IMR-90 (cell line): Measurements from ENCODE around the gene DAAM2. TPM values are rescaled to one million over a fixed set of nuclear protein-coding genes. Genes with fewer than 3 reads are reported as not detected.

Source experiments
- ATAC-seq: fragments of 200-7000 bp; cut with Tn5 transposase; 2 replicates; pipeline ENCODE4 v1.9.1; 2020; ENCODE audit warnings: low read depth, mild to moderate bottlenecking, moderate library complexity
- BruUV-seq: library from RNA; stranded (reverse); fragments of 400-500 nt; replicated peaks from 2 replicates; lab custom pipeline; 2021; lab: Mats Ljungman, UMichigan
- CTCF ChIA-PET: fragments of 300-600 bp; formaldehyde crosslinking; extraction: SDS; loops from one replicate; lab custom pipeline; 2021; ENCODE audit warnings: antibody characterized with exemption; lab: Yijun Ruan, JAX
- POLR2A ChIA-PET: fragments of 300-600 bp; sonication (Branson Sonifier 250); formaldehyde crosslinking; loops from one replicate; lab custom pipeline; 2022; ENCODE audit warnings: antibody characterized with exemption; ENCODE audit not compliant: unreplicated experiment; lab: Charles Lee
- DNase-seq: peaks from one replicate; pipeline ENCODE4 v3.0.0; 2013
- H2AFZ ChIP-seq: replicated peaks from 2 replicates; pipeline ENCODE3; 2013; ENCODE audit warnings: low read length, mild to moderate bottlenecking; ENCODE audit not compliant: poor library complexity
- H2AK5ac ChIP-seq: 2 replicates; pipeline ENCODE4 v1.6.1; 2013; ENCODE audit warnings: low read depth, low read length, inconsistent platforms
- H2AK9ac ChIP-seq: replicated peaks from 2 replicates; pipeline ENCODE3; 2013; ENCODE audit warnings: mild to moderate bottlenecking, low read depth, low read length, moderate library complexity; ENCODE audit not compliant: poor library complexity
- H2BK120ac ChIP-seq: 2 replicates; pipeline ENCODE4 v1.6.1; 2013; ENCODE audit warnings: low read depth, low read length, inconsistent platforms
- H2BK15ac ChIP-seq: 3 replicates; pipeline ENCODE4 v1.6.1; 2013; ENCODE audit warnings: low read depth, low read length, inconsistent platforms
- H2BK20ac ChIP-seq: 2 replicates; pipeline ENCODE4 v1.6.1; 2013; ENCODE audit warnings: low read depth, mild to moderate bottlenecking, inconsistent platforms, low read length, moderate library complexity
- H2BK5ac ChIP-seq: 2 replicates; pipeline ENCODE4 v1.6.1; 2013; ENCODE audit warnings: mild to moderate bottlenecking, low read depth, low read length, inconsistent platforms; ENCODE audit not compliant: poor library complexity, severe bottlenecking
- H3K14ac ChIP-seq: replicated peaks from 2 replicates; pipeline ENCODE4 v1.6.1; 2013; ENCODE audit warnings: low read depth, low read length, inconsistent platforms
- H3K18ac ChIP-seq: 2 replicates; pipeline ENCODE4 v1.6.1; 2013; ENCODE audit warnings: low read depth, low read length, control low read depth
- H3K23ac ChIP-seq: 2 replicates; pipeline ENCODE4 v1.6.1; 2013; ENCODE audit warnings: low read depth, low read length, inconsistent platforms
- H3K27ac ChIP-seq: 2 replicates; pipeline ENCODE4 v1.5.1; 2013; ENCODE audit warnings: mild to moderate bottlenecking, control low read depth, low read length; ENCODE audit not compliant: insufficient read depth
- H3K27me3 ChIP-seq: 2 replicates; pipeline ENCODE4 v1.6.1; 2013; ENCODE audit warnings: low read length; ENCODE audit not compliant: control insufficient read depth, insufficient read depth
- H3K36me3 ChIP-seq: 2 replicates; pipeline ENCODE4 v1.6.1; 2013; ENCODE audit warnings: low read length, mixed read lengths; ENCODE audit not compliant: control insufficient read depth, insufficient read depth
- H3K4ac ChIP-seq: 2 replicates; pipeline ENCODE4 v1.6.1; 2013; ENCODE audit warnings: low read depth, low read length, inconsistent platforms
- H3K4me1 ChIP-seq: 2 replicates; pipeline ENCODE4 v1.6.1; 2013; ENCODE audit warnings: low read length, mixed read lengths; ENCODE audit not compliant: control insufficient read depth, insufficient read depth
- H3K4me2 ChIP-seq: 2 replicates; pipeline ENCODE4 v1.6.1; 2013; ENCODE audit warnings: low read depth, mild to moderate bottlenecking, control low read depth, low read length, moderate library complexity
- H3K4me3 ChIP-seq: 2 replicates; pipeline ENCODE4 v1.5.1; 2013; ENCODE audit warnings: low read depth, mild to moderate bottlenecking, control low read depth, low read length, moderate library complexity; ENCODE audit not compliant: insufficient read depth
- H3K56ac ChIP-seq: 2 replicates; pipeline ENCODE4 v1.6.1; 2013; ENCODE audit warnings: low read length, inconsistent platforms; ENCODE audit not compliant: insufficient read depth; ENCODE audit errors: extremely low read depth
- H3K79me1 ChIP-seq, 2 experiments: 2 replicates each; pipeline ENCODE4 v1.6.1; 2013; ENCODE audit warnings: low read length in 2 of 2, inconsistent platforms in 1 of 2, low read depth in 1 of 2
- H3K9ac ChIP-seq: 2 replicates; pipeline ENCODE4 v1.6.1; 2013; ENCODE audit warnings: low read depth, low read length, control low read depth
- H3K9me1 ChIP-seq: 2 replicates; pipeline ENCODE4 v1.6.1; 2013; ENCODE audit warnings: low read length, inconsistent platforms; ENCODE audit not compliant: insufficient read depth
- H3K9me3 ChIP-seq: 2 replicates; pipeline ENCODE4 v1.6.1; 2013; ENCODE audit warnings: low read length; ENCODE audit not compliant: control insufficient read depth, insufficient read depth
- H4K20me1 ChIP-seq: 2 replicates; pipeline ENCODE4 v1.6.1; 2013; ENCODE audit warnings: low read length, inconsistent platforms; ENCODE audit not compliant: insufficient read depth
- H4K5ac ChIP-seq: 2 replicates; pipeline ENCODE4 v1.6.1; 2013; ENCODE audit warnings: mild to moderate bottlenecking, low read depth, low read length, control low read depth
- H4K8ac ChIP-seq, 2 experiments: 2 replicates each; pipeline ENCODE4 v1.6.1; 2013; ENCODE audit warnings: low read depth in 2 of 2, low read length in 2 of 2, control low read depth in 1 of 2, inconsistent platforms in 1 of 2
- H4K91ac ChIP-seq: 2 replicates; pipeline ENCODE4 v1.6.1; 2013; ENCODE audit warnings: low read depth, low read length, inconsistent platforms; ENCODE audit not compliant: insufficient read depth
- BHLHE40 ChIP-seq: fragments of 150-350 bp; IDR thresholded peaks from 2 replicates; pipeline ENCODE4 v1.6.1; 2016; ENCODE audit warnings: mild to moderate bottlenecking, low read depth, low read length
- CEBPB ChIP-seq: IDR thresholded peaks from 2 replicates; pipeline ENCODE4 v1.6.1; 2012; ENCODE audit warnings: low read depth, low read length, improper control_type of control experiment
- CHD1 ChIP-seq: IDR thresholded peaks from 2 replicates; pipeline ENCODE4 v1.6.1; 2012; ENCODE audit warnings: low read depth, low read length, improper control_type of control experiment
- CTCF ChIP-seq: conservative IDR thresholded peaks from 2 replicates; pipeline ENCODE4 v1.5.1; 2012; ENCODE audit warnings: mild to moderate bottlenecking, low read depth, low read length, improper control_type of control experiment
- FOS ChIP-seq: fragments of 150-350 bp; IDR thresholded peaks from 2 replicates; pipeline ENCODE4 v1.6.1; 2016; ENCODE audit warnings: low read depth, low read length
- MAFK ChIP-seq: IDR thresholded peaks from 2 replicates; pipeline ENCODE4 v1.6.1; 2012; ENCODE audit warnings: low read depth, low read length, improper control_type of control experiment
- MAZ ChIP-seq: IDR thresholded peaks from 2 replicates; pipeline ENCODE4 v1.6.1; 2012; ENCODE audit warnings: low read depth, mild to moderate bottlenecking, low read length, improper control_type of control experiment, moderate library complexity, borderline replicate concordance
- MXI1 ChIP-seq: IDR thresholded peaks from 2 replicates; pipeline ENCODE4 v1.6.1; 2012; ENCODE audit warnings: low read depth, mild to moderate bottlenecking, low read length, moderate library complexity, borderline replicate concordance
- POLR2A ChIP-seq: IDR thresholded peaks from 2 replicates; pipeline ENCODE4 v1.6.1; 2012; ENCODE audit warnings: mild to moderate bottlenecking, low read depth, low read length
- RCOR1 ChIP-seq: IDR thresholded peaks from 2 replicates; pipeline ENCODE4 v1.6.1; 2012; ENCODE audit warnings: mild to moderate bottlenecking, low read length, improper control_type of control experiment; ENCODE audit not compliant: insufficient replicate concordance
- RFX5 ChIP-seq: IDR thresholded peaks from 2 replicates; pipeline ENCODE4 v1.8.0; 2012; ENCODE audit warnings: low read depth, mild to moderate bottlenecking, low read length, moderate library complexity
- SMC3 ChIP-seq: fragments of 150-350 bp; IDR thresholded peaks from 2 replicates; pipeline ENCODE4 v1.6.1; 2016; ENCODE audit warnings: low read depth, mild to moderate bottlenecking, antibody characterized with exemption, low read length, moderate library complexity
- WGBS, 2 experiments: methylation state at CpG; one replicate each; pipeline versions ENCODE4 v1.1.5 to v1.1.7; 2013; ENCODE audit warnings: missing lambda C conversion rate in 2 of 2; ENCODE audit not compliant: insufficient read length in 1 of 2; ENCODE audit errors: extremely low coverage in 2 of 2; 5-methylcytosine and 5-hydroxymethylcytosine counted together
- dilution Hi-C: fragments of 300-500 bp; cut with HindIII; formaldehyde crosslinking; loops from one replicate; pipeline ENCODE4 v1.14.3; 2018; ENCODE audit warnings: low sequenced_read_pairs; ENCODE audit not compliant: unreplicated experiment
- in situ Hi-C: fragments of 300-500 bp; cut with MboI; formaldehyde crosslinking; loops from 3 replicates; pipeline ENCODE4 v1.14.3; 2019; ENCODE audit warnings: low sequenced_read_pairs, inconsistent platforms, mixed read lengths
- intact Hi-C: fragments of 100-400 bp; cut with micrococcal nuclease; formaldehyde crosslinking; loops from 2 replicates; pipeline ENCODE4 v1.10.0; 2022
- polyA plus RNA-seq, 3 experiments: library from polyadenylated mRNA; depleted of rRNA; stranded (reverse); fragments of >200 nt; gene quantifications; 2 replicates each; pipeline ENCODE4 v1.2.3, GENCODE V29; 2012; ENCODE audit warnings: low replicate concordance in 1 of 3
- total RNA-seq: library from RNA; depleted of rRNA; stranded (reverse); fragments of >200 nt; gene quantifications from 2 replicates; pipeline ENCODE4 v1.2.3, GENCODE V29; 2012
- TF ChIP-seq, protein P1 (sequence below): fragments of 150-350 bp; IDR thresholded peaks from 2 replicates; pipeline ENCODE4 v1.6.1; 2016; ENCODE audit warnings: low read depth, mild to moderate bottlenecking, low read length, moderate library complexity, borderline replicate concordance

DAAM2 gene
- total and polyA plus RNA-seq, 2 of the 4 experiments (the other 2 are of a cell fraction), result 11.2 to 12.9 TPM

DNA sequence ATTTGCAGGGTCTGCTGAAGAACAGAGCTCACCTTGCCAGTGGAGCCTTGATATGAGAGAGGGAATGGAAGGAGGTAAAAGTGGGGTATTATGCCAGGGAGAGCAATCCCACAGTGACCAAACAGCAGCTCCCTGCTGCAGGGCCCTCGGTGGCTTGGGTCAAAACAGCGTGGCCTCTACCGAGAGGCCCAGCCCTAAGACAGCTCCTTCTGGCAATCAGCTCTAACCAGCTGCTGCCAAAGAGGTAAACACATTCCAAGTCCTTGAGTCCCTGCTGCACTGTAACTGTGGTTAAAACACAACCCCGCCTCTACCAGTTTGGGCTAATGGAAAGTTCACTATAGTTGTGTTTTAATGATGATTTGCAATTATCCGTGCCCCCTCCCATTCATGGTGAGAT is 1.4 kb upstream of the DAAM2 start (continued):
- TF ChIP-seq, protein P1, sequence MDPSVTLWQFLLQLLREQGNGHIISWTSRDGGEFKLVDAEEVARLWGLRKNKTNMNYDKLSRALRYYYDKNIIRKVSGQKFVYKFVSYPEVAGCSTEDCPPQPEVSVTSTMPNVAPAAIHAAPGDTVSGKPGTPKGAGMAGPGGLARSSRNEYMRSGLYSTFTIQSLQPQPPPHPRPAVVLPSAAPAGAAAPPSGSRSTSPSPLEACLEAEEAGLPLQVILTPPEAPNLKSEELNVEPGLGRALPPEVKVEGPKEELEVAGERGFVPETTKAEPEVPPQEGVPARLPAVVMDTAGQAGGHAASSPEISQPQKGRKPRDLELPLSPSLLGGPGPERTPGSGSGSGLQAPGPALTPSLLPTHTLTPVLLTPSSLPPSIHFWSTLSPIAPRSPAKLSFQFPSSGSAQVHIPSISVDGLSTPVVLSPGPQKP, result no peak

DNA sequence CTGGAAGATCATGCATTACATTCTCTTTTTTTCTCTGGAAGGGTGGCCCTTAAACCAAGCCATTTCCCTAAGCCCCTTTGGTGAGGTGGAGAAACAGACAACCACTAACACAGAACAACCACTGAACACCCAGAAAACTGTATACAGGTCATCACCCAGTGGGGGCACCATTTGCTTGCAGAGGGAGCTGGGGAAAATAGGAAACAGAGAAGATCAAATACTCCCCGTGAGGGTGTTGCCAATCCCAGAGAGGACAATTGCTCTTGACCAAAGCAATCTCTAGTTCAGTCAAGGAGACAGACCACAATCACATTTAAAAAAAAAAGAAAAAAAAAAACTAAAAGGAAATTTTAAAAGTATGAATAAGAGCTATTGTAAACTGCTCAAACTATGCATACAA is 865 bp upstream of the DAAM2 start:
- H3K4me2 ChIP-seq, result peak overlapping the region; percentile 4; the same call in 1 of the 2 replicates
- peaks cover 12 to 16% of the 10 kb centered on the region in 2 experiments; a peak in 3 of 4 replicates for H3K79me1 ChIP-seq
- H2BK120ac ChIP-seq, result 0 out of 2 replicates have a peak overlapping the region, but pooled peaks have one; percentile 54
- H3K36me3 ChIP-seq, result no peaks in the 10 kb centered on the region
- peak overlapping the region; percentile 63; the same call in 1 of the 2 replicates for H3K4ac ChIP-seq
- H2BK15ac ChIP-seq, result no peak overlapping the region
- H4K5ac ChIP-seq, result no peak overlapping the region
- no TSS peak for BruUV-seq
- H4K20me1 ChIP-seq, result no peaks in the 10 kb centered on the region; the same call in 1 of the 2 replicates
- no peak overlapping the region for H3K4me3 ChIP-seq
- peak overlapping the region; percentile 30; the same call in 1 of the 2 replicates for H3K27ac ChIP-seq
- no peak overlapping the region for H3K23ac ChIP-seq
- no peak overlapping the region for H3K56ac ChIP-seq
- peak overlapping the region; percentile 42; the same call in 1 of the 2 replicates for H2BK20ac ChIP-seq
- ATAC-seq (peak; percentile 5; the same call in 1 of the 2 replicates), DNase-seq (no peak)
- intact Hi-C loops, result loop anchor here (1.0 to 5.0 kb wide), 4 partner anchors 51 to 516 kb away; partner anchors contain the start of gene KIF6
- no peak overlapping the region for H3K9ac ChIP-seq
- peak overlapping the region; percentile 59; the same call in 1 of the 2 replicates for H3K18ac ChIP-seq
- dilution Hi-C loops, result no loop called here
- ChIA-PET CTCF (interaction anchor here (0.6 to 1.7 kb wide), 8 partner anchors 9 to 926 kb away, joined by 3 to 12 read pairs (median 4); no protein-coding TSS in a partner anchor), POLR2A (no interaction called here)
- H4K8ac ChIP-seq, result peak overlapping the region; percentile 34 to 74; a peak in 2 of 4 replicates
- H3K4me1 ChIP-seq, result peaks cover 14% of the 10 kb centered on the region
- H3K14ac ChIP-seq, result no peak overlapping the region
- H2AK5ac ChIP-seq, result no peak overlapping the region
- in situ Hi-C loops, result no loop called here
- H2AFZ ChIP-seq, result no peak overlapping the region
- H3K9me1 ChIP-seq, result peaks cover 4% of the 10 kb centered on the region; the same call in 1 of the 2 replicates
- H3K27me3 ChIP-seq, result no peaks in the 10 kb centered on the region
- no peak overlapping the region for H4K91ac ChIP-seq
- H2BK5ac ChIP-seq, result peak overlapping the region; percentile 63
- no CpG with 5 or more reads among the region's 1 CpG for WGBS, 2 experiments
- H3K9me3 ChIP-seq, result no peaks in the 10 kb centered on the region
- no peak overlapping the region for H2AK9ac ChIP-seq
- TF ChIP-seq RCOR1 (no peak), MXI1 (no peak), SMC3 (0 out of 2 replicates have a peak, but pooled peaks have one; percentile 9), RFX5 (no peak), CHD1 (no peak), MAZ (no peak), FOS (no peak), MAFK (no peak), POLR2A (no peak), CEBPB (no peak), CTCF (peak; percentile 33), BHLHE40 (no peak)
